Body of pancreas (tissue), 4 donors: Measurements from ENCODE around the gene ARHGAP12. TPM values are rescaled to one million over a fixed set of nuclear protein-coding genes. Genes with fewer than 3 reads are reported as not detected.

ENCODE experiments used
- ATAC-seq: fragments of 150-250 bp; one replicate; pipeline ENCODE4 v1.9.1; 2016
- DNase-seq, 4 donors: peaks; one replicate each; pipeline ENCODE4 v3.0.0-alpha.2; 2019
- H3K27ac ChIP-seq, 4 donors: fragments of 200-600 bp; sonication (generic); 1 replicate in 3 of 4; 2 replicates in 1 of 4; pipeline versions ENCODE4 v1.5.1 to v1.6.1; 2016 to 2019; ENCODE audit warnings: mild to moderate bottlenecking in 1 of 4, mixed read lengths in 1 of 4, moderate library complexity in 1 of 4
- H3K27me3 ChIP-seq, 2 donors: fragments of 200-600 bp; sonication (generic); one replicate each; pipeline ENCODE4 v1.6.0; 2016; ENCODE audit warnings: mild to moderate bottlenecking in 1 of 2
- H3K36me3 ChIP-seq, 2 donors: fragments of 200-600 bp; sonication (generic); replicated peaks in 1 of 2; 2 replicates each; pipeline ENCODE4 v1.5.1; 2016; ENCODE audit warnings: low read depth in 2 of 2; ENCODE audit not compliant: insufficient read depth in 1 of 2
- H3K4me1 ChIP-seq: fragments of 200-600 bp; sonication (generic); one replicate; pipeline ENCODE4 v1.6.0; 2016
- H3K4me3 ChIP-seq, 2 donors: fragments of 200-600 bp; sonication (generic); 1 replicate in 1 of 2; 2 replicates in 1 of 2; pipeline ENCODE4 v1.5.1; 2016 to 2019
- H3K9me3 ChIP-seq, 3 donors: fragments of 200-600 bp; sonication (generic); 1 replicate in 2 of 3; 2 replicates in 1 of 3; pipeline ENCODE4 v1.5.1; 2016
- POLR2A ChIP-seq, 3 donors: fragments of 450-650 bp; IDR thresholded peaks; one replicate each; pipeline ENCODE4 v1.6.1; 2016; ENCODE audit warnings: antibody characterized with exemption in 3 of 3, mild to moderate bottlenecking in 2 of 3
- WGBS, 2 donors: methylation state at CpG; one replicate each; pipeline ENCODE4 v1.1.5; 2017; 5-methylcytosine and 5-hydroxymethylcytosine counted together
- intact Hi-C: fragments of 100-400 bp; cut with DNase I; formaldehyde crosslinking; loops from one replicate; pipeline ENCODE4 v1.15.1; 2023
- total RNA-seq, 2 donors: library from RNA; depleted of rRNA; stranded (reverse); fragments of >200 nt; gene quantifications; one replicate each; pipeline ENCODE4 v1.1.0, GENCODE V29; 2016
- TF ChIP-seq, protein P1 (sequence below), 7 experiments: fragments of 450-650 bp in 4 of 7; fragments of 200-600 bp in 3 of 7; sonication (generic) in 3 of 7; IDR thresholded peaks; one replicate each; pipeline ENCODE4 v1.5.1; 2016 to 2019; ENCODE audit warnings: antibody characterized with exemption in 7 of 7

ARHGAP12 gene
- total RNA-seq, 2 donors from 2014 or later: 34.3 to 39.4 TPM

- Histone ChIP-seq H3K4me1 (peaks cover 3% of the 10 kb centered on the region), H3K36me3 (peaks cover 0 to 4% of the 10 kb centered on the region in 2 donors), H3K27ac (no peak overlapping the region), H3K27me3 (no peaks in the 10 kb centered on the region), H3K4me3 (no peak overlapping the region), H3K9me3 (no peaks in the 10 kb centered on the region)
- no peak for DNase-seq
- no peak for ATAC-seq
- 81 to 82% methylated on average over 4 of the region's 4 CpGs for WGBS, 2 donors
- intact Hi-C loops: loop anchor here (10.0 kb wide), 1 partner anchor 100 kb away; no protein-coding TSS in a partner anchor
- TF ChIP-seq, protein P1, sequence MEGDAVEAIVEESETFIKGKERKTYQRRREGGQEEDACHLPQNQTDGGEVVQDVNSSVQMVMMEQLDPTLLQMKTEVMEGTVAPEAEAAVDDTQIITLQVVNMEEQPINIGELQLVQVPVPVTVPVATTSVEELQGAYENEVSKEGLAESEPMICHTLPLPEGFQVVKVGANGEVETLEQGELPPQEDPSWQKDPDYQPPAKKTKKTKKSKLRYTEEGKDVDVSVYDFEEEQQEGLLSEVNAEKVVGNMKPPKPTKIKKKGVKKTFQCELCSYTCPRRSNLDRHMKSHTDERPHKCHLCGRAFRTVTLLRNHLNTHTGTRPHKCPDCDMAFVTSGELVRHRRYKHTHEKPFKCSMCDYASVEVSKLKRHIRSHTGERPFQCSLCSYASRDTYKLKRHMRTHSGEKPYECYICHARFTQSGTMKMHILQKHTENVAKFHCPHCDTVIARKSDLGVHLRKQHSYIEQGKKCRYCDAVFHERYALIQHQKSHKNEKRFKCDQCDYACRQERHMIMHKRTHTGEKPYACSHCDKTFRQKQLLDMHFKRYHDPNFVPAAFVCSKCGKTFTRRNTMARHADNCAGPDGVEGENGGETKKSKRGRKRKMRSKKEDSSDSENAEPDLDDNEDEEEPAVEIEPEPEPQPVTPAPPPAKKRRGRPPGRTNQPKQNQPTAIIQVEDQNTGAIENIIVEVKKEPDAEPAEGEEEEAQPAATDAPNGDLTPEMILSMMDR (IDR thresholded peaks at IDR 0.05): no peak
- TF ChIP-seq POLR2A (IDR thresholded peaks at IDR 0.05): no peak
Observed at GRCh38 chr10:31855033-31855432, 73.6 kb downstream of the ARHGAP12 start.

DNA sequence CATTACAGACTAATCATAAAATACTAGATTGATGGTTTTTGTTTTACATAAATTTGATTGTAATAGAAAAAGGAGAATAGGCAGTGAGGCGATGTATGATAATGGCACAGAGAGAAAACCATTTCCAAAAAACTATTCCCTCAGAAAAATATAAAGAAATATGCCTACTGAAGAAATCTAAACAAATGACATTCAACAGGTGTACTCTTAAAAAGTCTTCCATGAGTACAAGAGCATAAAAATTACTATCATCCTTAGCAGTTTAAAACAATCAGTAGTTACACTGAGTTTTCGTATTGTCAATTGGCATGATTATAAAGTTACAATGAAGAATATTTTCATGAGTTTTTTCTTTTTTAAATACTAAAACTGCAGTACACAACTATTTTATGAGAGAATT is 75.0 kb downstream of the ARHGAP12 start:
- Histone ChIP-seq H3K4me3 (no peak overlapping the region), H3K9me3 (no peaks in the 10 kb centered on the region), H3K4me1 (peaks cover 3% of the 10 kb centered on the region), H3K36me3 (peaks cover 0 to 2% of the 10 kb centered on the region in 2 donors), H3K27ac (no peak overlapping the region), H3K27me3 (no peaks in the 10 kb centered on the region)
- ATAC-seq: no peak
- WGBS, 2 donors: 74 to 93% methylated on average over 2 of the region's 2 CpGs
- no peak for DNase-seq
- TF ChIP-seq, protein P1 (IDR thresholded peaks at IDR 0.05): no peak
- TF ChIP-seq POLR2A (IDR thresholded peaks at IDR 0.05): no peak
- intact Hi-C loops: loop anchor here (10.0 kb wide), 1 partner anchor 101 kb away; no protein-coding TSS in a partner anchor

DNA sequence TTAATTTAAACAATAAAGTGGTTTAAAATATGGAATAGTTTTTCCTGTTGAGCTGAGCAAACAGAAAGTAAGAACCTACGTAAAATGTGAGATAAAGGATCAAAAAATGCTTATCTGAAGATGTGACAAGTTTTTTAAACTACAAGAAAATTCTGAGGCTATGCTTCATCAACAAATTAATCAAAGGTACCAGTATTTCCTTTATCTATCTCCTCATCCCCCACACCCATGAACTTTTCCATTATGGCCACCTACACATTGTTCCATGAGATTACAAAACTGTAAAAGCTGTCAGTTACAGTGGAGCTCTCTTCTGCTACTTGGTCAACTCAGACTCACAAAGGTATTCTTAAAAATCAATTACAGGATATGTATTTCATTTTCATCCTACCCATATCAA is 77.4 kb downstream of the ARHGAP12 start:
- TF ChIP-seq, protein P1 (IDR thresholded peaks at IDR 0.05): no peak
- no peak for TF ChIP-seq POLR2A (IDR thresholded peaks at IDR 0.05)
- H3K27ac ChIP-seq: no peak overlapping the region
- H3K27me3 ChIP-seq: no peaks in the 10 kb centered on the region
- no peak overlapping the region for H3K4me3 ChIP-seq
- peaks cover 3% of the 10 kb centered on the region for H3K4me1 ChIP-seq
- WGBS, 2 donors: 42% methylated on average over 1 of the region's 1 CpG
- H3K9me3 ChIP-seq: no peaks in the 10 kb centered on the region
- intact Hi-C loops: loop anchor here (10.0 kb wide), 1 partner anchor 104 kb away; no protein-coding TSS in a partner anchor
- DNase-seq (no peak), ATAC-seq (no peak)
- H3K36me3 ChIP-seq: no peaks in the 10 kb centered on the region

DNA sequence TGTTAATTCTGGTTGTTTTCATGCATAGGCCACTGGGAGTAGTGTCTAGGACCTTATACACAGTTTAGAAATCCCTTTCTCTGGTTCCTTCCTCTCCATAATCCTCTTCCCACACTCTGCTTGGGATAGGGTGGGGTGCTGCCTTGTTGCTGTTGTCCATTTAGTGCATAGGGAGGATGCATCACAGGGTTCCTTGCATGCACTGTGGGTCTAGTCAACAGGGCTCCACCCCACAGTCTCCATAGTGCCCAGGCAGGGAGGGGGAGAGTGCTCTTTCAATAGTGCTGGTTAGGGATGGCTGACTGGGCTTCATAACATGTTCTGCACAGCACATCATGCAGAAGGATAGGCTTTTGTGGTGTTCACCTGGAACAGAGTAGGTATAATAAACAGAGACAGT is 81.1 kb downstream of the ARHGAP12 start:
- no peak overlapping the region for H3K27ac ChIP-seq
- H3K27me3 ChIP-seq: no peaks in the 10 kb centered on the region
- DNase-seq (no peak), ATAC-seq (no peak)
- no peaks in the 10 kb centered on the region for H3K36me3 ChIP-seq
- no peak overlapping the region for H3K4me3 ChIP-seq
- H3K9me3 ChIP-seq: no peaks in the 10 kb centered on the region
- intact Hi-C loops: no loop called here
- H3K4me1 ChIP-seq: peaks cover 3% of the 10 kb centered on the region
- TF ChIP-seq, protein P1 (IDR thresholded peaks at IDR 0.05): no peak
- no peak for TF ChIP-seq POLR2A (IDR thresholded peaks at IDR 0.05)

DNA sequence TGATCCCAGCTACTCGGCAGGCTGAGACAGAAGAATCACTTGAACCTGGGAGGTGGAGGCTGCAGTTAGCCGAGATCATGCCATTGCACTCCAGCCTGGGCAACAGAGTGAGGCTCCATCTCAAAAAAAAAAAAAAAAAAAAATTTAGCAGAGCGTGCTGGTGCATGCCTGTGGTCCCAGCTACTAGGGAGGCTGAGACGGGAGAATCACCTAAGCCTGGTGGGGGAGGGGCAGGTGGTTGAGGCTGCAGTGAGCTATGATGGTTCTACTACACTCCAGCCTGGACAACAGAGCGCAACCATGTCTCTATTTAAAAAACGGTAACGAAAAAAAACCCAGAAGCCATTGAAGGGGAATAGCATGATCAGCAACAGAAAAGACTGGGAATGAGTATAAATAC is 89.9 kb downstream of the ARHGAP12 start:
- Histone ChIP-seq H3K4me1 (peaks cover 10% of the 10 kb centered on the region), H3K27me3 (no peaks in the 10 kb centered on the region), H3K27ac (no peak overlapping the region), H3K36me3 (no peaks in the 10 kb centered on the region), H3K4me3 (no peak overlapping the region), H3K9me3 (no peaks in the 10 kb centered on the region)
- no peak for ATAC-seq
- WGBS, 2 donors: 88 to 95% methylated on average over 7 of the region's 7 CpGs
- no peak for TF ChIP-seq POLR2A (IDR thresholded peaks at IDR 0.05)
- TF ChIP-seq, protein P1 (IDR thresholded peaks at IDR 0.05): no peak
- intact Hi-C loops: no loop called here
- DNase-seq: no peak
